BJ (cell line): ENCODE data around the gene UBE2E1. TPM values are rescaled to one million over a fixed set of nuclear protein-coding genes. Genes with fewer than 3 reads are reported as not detected.
A peak's percentile ranks its signal among the peaks of the same experiment; 100 is the strongest.

ENCODE experiments used
- CTCF ChIA-PET: fragments of 350-600 bp; formaldehyde crosslinking; extraction: SDS; loops from one replicate; lab custom pipeline; 2021; ENCODE audit warnings: antibody characterized with exemption, inconsistent platforms; lab: Yijun Ruan, JAX
- POLR2A ChIA-PET: fragments of 300-600 bp; sonication (Branson Sonifier 250); formaldehyde crosslinking; extraction: SDS; loops from one replicate; lab custom pipeline; 2021; ENCODE audit warnings: antibody characterized with exemption; lab: Charles Lee
- DNase-seq: peaks from one replicate; pipeline ENCODE4 v3.0.0-alpha.2; 2011; ENCODE audit warnings: low read depth
- H3K27me3 ChIP-seq: 2 replicates; pipeline ENCODE4 v1.6.0; 2011; ENCODE audit warnings: low read length; ENCODE audit not compliant: control insufficient read depth, insufficient read depth
- H3K36me3 ChIP-seq: 2 replicates; pipeline ENCODE4 v1.5.1; 2011; ENCODE audit warnings: low read length; ENCODE audit not compliant: control insufficient read depth, insufficient read depth
- H3K4me3 ChIP-seq: 2 replicates; pipeline ENCODE4 v1.5.1; 2011; ENCODE audit warnings: low read depth, mild to moderate bottlenecking, control low read depth, low read length
- CTCF ChIP-seq: IDR thresholded peaks from 2 replicates; pipeline ENCODE4 v1.5.1; 2011; ENCODE audit warnings: low read depth, mild to moderate bottlenecking, control low read depth, inconsistent platforms, low read length, moderate library complexity; ENCODE audit not compliant: insufficient read depth
- polyA plus RNA-seq: library from polyadenylated mRNA; depleted of rRNA; stranded (reverse); fragments of >200 nt; gene quantifications from 2 replicates; pipeline ENCODE4 v1.2.3, GENCODE V29; 2011

Gene UBE2E1
- polyA plus RNA-seq, 1 experiment, result 70.0 TPM

- no peak for DNase-seq
- CTCF ChIA-PET, result interaction anchor here (0.7 to 0.8 kb wide), 2 partner anchors 11 to 1267 kb away, joined by 3 read pairs; no protein-coding TSS in a partner anchor
- no peak for TF ChIP-seq CTCF
- no peak overlapping the region for H3K4me3 ChIP-seq
- no peaks in the 10 kb centered on the region for H3K27me3 ChIP-seq
- no peaks in the 10 kb centered on the region for H3K36me3 ChIP-seq
- POLR2A ChIA-PET, result no interaction called here
These were observed 25.2 kb downstream of the UBE2E1 start for GRCh38 chr3:23830869-23831484.

- Histone ChIP-seq H3K36me3 (no peaks in the 10 kb centered on the region), H3K27me3 (no peaks in the 10 kb centered on the region), H3K4me3 (no peak overlapping the region)
- no peak for TF ChIP-seq CTCF
- DNase-seq, result no peak
- CTCF ChIA-PET, result interaction anchor here (0.6 to 1.4 kb wide), 2 partner anchors 16 to 849 kb away, joined by 3 to 5 read pairs; no protein-coding TSS in a partner anchor
- POLR2A ChIA-PET, result no interaction called here
These were observed 26.0 kb downstream of the UBE2E1 start for GRCh38 chr3:23831517-23832394.

DNA sequence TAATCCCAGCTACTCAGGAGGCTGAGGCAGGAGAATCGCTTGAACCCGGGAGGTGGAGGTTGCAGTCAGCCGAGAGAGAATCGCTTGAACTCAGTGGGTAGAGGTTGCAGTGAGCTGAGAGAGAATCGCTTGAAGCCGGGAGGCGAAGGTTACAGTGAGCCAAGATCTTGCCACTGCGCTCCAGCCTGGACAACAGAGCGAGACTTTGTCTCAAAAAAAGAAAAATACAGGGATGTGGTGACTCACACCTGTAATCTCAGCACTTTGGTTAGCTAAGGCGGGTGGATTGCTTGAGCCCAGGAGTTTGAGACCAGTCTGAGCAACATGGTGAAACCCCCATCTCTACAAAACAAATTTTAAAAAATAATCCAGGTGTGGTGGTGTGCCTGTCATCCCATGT lies 26.8 kb downstream of the UBE2E1 start:
- no peak for DNase-seq
- Histone ChIP-seq H3K27me3 (no peaks in the 10 kb centered on the region), H3K36me3 (no peaks in the 10 kb centered on the region; the same call in 1 of the 2 replicates), H3K4me3 (no peak overlapping the region)
- no peak for TF ChIP-seq CTCF
- ChIA-PET POLR2A (no interaction called here), CTCF (interaction anchor here (1.4 kb wide), 1 partner anchor 15 kb away, joined by 5 read pairs; no protein-coding TSS in a partner anchor)

DNA sequence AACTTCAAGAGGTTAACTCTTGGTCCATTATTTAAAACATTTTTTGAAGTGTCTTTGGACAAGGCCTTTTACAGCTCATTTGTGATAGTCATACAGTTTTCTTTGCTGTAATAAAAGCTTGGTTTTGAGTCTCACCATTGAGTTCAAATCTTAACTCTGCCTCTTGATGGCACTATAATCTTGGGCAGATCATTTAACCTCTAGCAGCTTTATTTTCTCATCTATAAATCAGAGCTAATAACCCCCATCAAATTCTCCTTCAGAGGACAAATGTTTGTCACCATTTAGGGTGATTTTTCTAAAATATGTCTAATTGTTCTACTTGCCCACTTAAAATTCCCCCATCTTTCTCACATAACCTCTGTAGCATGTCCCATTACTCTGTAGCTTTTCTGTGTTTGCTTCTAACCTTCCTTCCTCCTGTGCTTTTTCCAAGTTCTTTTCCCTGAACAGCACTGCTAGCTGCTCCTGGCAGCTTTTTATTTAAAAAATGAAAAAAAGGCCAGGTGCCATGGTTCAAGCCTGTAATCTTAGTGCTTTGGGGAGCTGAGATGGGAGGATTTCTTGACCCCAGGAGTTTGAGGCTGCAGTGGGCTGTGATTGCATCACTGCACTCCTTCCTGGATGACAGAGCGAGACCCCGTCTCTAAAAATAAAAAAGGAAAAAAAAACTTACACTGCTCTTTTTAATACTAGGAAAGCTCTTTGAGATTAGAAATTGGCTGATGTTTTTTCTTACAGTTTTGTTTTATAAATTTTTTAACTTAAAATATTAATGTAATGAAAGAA lies 28.5 kb downstream of the UBE2E1 start:
- ChIA-PET CTCF (interaction anchor here (0.8 to 1.4 kb wide), 4 partner anchors 13 to 55 kb away, joined by 3 to 8 read pairs (median 4); no protein-coding TSS in a partner anchor), POLR2A (interaction anchor here (0.6 kb wide), 1 partner anchor 627 kb away, joined by 4 read pairs; no protein-coding TSS in a partner anchor)
- TF ChIP-seq CTCF, result peak; percentile 29; the same call in 1 of the 2 replicates
- H3K4me3 ChIP-seq, result no peak overlapping the region
- H3K27me3 ChIP-seq, result no peaks in the 10 kb centered on the region
- DNase-seq, result no peak
- no peaks in the 10 kb centered on the region; the same call in 1 of the 2 replicates for H3K36me3 ChIP-seq
